Activated CD4-positive, alpha-beta T cell treated with anti-CD3 and anti-CD28 coated beads for 36 hours (primary cell): ENCODE results near the gene ARL6IP5. TPM values are rescaled to one million over a fixed set of nuclear protein-coding genes. Genes with fewer than 3 reads are reported as not detected.

Experiments
- ATAC-seq: fragments of 200-7000 bp; cut with Tn5 transposase; one replicate; pipeline ENCODE4 v1.10.0; 2021; ENCODE audit warnings: mild to moderate bottlenecking, moderate library complexity
- CTCF ChIA-PET: fragments of 350-600 bp; sonication (Branson Sonifier 250); formaldehyde crosslinking; loops from one replicate; lab custom pipeline; 2021; ENCODE audit warnings: antibody characterized with exemption; lab: Charles Lee
- POLR2A ChIA-PET: fragments of 350-600 bp; sonication (Branson Sonifier 250); formaldehyde crosslinking; loops from one replicate; lab custom pipeline; 2021; ENCODE audit warnings: antibody characterized with exemption, inconsistent platforms; lab: Charles Lee
- DNase-seq: peaks from one replicate; pipeline ENCODE4 v3.0.0-alpha.2; 2020
- H3K27ac Mint-ChIP-seq: one replicate; pipeline ENCODE4 v1.8.0; 2021; ENCODE audit warnings: mixed read lengths
- H3K27me3 Mint-ChIP-seq: one replicate; pipeline ENCODE4 v1.8.0; 2021; ENCODE audit warnings: mixed read lengths
- H3K36me3 Mint-ChIP-seq: one replicate; pipeline ENCODE4 v1.8.0; 2021; ENCODE audit warnings: low read depth, mixed read lengths
- H3K4me1 Mint-ChIP-seq: one replicate; pipeline ENCODE4 v1.8.0; 2021; ENCODE audit warnings: mixed read lengths
- H3K4me3 Mint-ChIP-seq: one replicate; pipeline ENCODE4 v1.8.0; 2021; ENCODE audit warnings: mild to moderate bottlenecking, moderate library complexity, mixed read lengths
- H3K9me3 Mint-ChIP-seq: one replicate; pipeline ENCODE4 v1.8.0; 2021; ENCODE audit warnings: low read depth, mixed read lengths
- intact Hi-C, 2 experiments: fragments of 100-400 bp; cut with DNase I in 1 of 2; cut with micrococcal nuclease in 1 of 2; formaldehyde crosslinking; loops; one replicate each; pipeline versions ENCODE4 v1.14.2 to v1.15.1; 2022 to 2024; cut with DNase I, micrococcal nuclease
- total RNA-seq, 2 experiments: library from RNA; stranded (reverse); gene quantifications; one replicate each; pipeline ENCODE4 v1.2.3, GENCODE V29; 2021

Gene ARL6IP5
- total RNA-seq, 2 experiments from 2014 or later = 60.4 to 76.0 TPM

DNA sequence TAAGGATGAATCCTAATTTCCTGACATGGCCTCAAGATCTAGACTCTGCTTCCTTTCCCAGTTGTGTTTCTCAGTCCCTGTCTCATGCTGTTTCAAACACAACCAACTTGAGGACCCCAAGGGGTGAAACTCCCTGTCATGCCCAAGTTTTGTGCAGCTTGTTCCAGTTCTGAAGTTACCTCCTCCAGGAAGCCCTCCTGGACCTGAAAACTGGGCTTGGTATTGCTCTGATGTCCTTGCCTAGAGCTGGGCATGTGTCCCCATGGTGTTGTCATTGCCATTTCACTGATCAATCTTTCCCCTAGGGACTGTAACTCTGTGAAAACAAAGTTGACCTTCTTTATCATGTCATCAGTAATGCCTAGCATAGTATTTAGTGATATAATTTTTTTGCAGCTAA is 43.8 kb downstream of the ARL6IP5 start:
- H3K4me1 Mint-ChIP-seq = no peaks in the 10 kb centered on the region
- intact Hi-C loops = loop anchor here in 1 of 2 experiments (10.0 kb wide), 1 partner anchor 546 kb away; no protein-coding TSS in a partner anchor
- H3K36me3 Mint-ChIP-seq = no peaks in the 10 kb centered on the region
- ATAC-seq (no peak), DNase-seq (no peak)
- ChIA-PET POLR2A (no interaction called here), CTCF (interaction anchor here (0.9 to 1.5 kb wide), 2 partner anchors 33 to 178 kb away, joined by 3 to 4 read pairs; no protein-coding TSS in a partner anchor)
- no peaks in the 10 kb centered on the region for H3K9me3 Mint-ChIP-seq
- H3K4me3 Mint-ChIP-seq = no peak overlapping the region
- no peak overlapping the region for H3K27ac Mint-ChIP-seq
- H3K27me3 Mint-ChIP-seq = no peaks in the 10 kb centered on the region

DNA sequence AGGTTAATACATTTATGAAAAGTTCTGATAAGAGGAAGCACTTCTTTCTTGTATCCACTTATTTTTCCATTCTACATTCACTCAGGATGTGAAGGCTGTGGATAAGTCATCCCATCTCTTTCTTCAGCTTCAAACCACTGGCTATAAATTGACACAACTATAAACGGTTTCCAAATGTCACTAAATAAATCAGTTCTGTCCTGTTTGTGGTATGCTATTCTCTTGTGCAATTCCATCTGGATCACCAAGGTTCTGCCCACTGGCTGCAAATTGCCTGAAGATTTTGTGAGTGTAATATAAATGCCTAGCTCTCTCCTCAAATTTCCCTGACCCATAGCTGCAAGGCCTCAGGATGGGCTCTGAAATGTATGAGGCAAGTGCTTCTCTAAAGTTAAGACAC is 44.8 kb downstream of the ARL6IP5 start:
- ATAC-seq = no peak
- Mint-ChIP-seq H3K4me3 (no peak overlapping the region), H3K36me3 (no peaks in the 10 kb centered on the region), H3K27ac (no peak overlapping the region), H3K4me1 (no peaks in the 10 kb centered on the region), H3K27me3 (no peaks in the 10 kb centered on the region), H3K9me3 (no peaks in the 10 kb centered on the region)
- intact Hi-C loops = loop anchor here in 1 of 2 experiments (10.0 kb wide), 1 partner anchor 545 kb away; no protein-coding TSS in a partner anchor
- ChIA-PET CTCF (interaction anchor here (1.0 kb wide), 1 partner anchor 10 kb away, joined by 5 read pairs; no protein-coding TSS in a partner anchor), POLR2A (no interaction called here)
- no peak for DNase-seq

DNA sequence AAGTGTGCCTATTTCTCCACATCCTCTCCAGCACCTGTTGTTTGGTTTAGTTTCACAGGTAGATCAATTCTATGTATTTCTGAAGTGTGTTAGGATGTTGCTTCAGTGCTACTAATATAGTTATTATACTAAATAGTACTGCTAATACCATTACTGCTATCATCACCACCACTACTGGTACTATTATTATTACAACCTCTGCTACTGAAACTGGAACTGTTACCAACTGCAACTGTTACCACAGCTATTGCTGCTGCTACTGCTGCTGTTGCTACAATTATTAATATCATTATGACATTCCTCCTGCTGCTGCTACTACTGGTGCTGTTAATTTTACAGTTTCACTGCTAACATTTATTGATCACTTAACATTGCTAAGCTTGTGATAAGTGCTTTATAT is 46.0 kb downstream of the ARL6IP5 start:
- no peaks in the 10 kb centered on the region for H3K9me3 Mint-ChIP-seq
- no peak overlapping the region for H3K4me3 Mint-ChIP-seq
- no peaks in the 10 kb centered on the region for H3K4me1 Mint-ChIP-seq
- no peaks in the 10 kb centered on the region for H3K36me3 Mint-ChIP-seq
- ChIA-PET POLR2A (no interaction called here), CTCF (interaction anchor here (2.6 kb wide), 1 partner anchor 10 kb away, joined by 23 read pairs; no protein-coding TSS in a partner anchor)
- no peak overlapping the region for H3K27ac Mint-ChIP-seq
- DNase-seq (no peak), ATAC-seq (no peak)
- intact Hi-C loops = no loop called here
- H3K27me3 Mint-ChIP-seq = no peaks in the 10 kb centered on the region

DNA sequence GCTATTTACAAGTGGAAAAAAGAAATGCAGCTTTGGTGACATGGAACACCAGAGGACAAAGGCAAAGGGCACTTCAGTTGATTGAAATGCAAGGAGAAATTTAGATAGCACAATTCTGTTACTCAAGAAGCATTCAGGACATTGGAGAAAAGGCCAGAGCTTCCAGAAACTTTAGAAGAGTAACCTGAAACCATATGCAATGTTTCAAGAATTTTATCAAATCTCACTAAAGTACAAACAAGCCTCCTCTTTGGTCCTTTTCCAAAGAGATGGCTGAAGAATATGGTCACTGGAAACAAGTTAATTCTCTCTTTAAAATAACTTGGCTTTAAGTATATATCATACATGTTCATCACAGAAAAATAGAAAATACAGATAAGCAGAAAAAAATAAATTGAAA is 52.3 kb downstream of the ARL6IP5 start:
- no peak overlapping the region for H3K27ac Mint-ChIP-seq
- POLR2A ChIA-PET = no interaction called here
- no peaks in the 10 kb centered on the region for H3K36me3 Mint-ChIP-seq

DNA sequence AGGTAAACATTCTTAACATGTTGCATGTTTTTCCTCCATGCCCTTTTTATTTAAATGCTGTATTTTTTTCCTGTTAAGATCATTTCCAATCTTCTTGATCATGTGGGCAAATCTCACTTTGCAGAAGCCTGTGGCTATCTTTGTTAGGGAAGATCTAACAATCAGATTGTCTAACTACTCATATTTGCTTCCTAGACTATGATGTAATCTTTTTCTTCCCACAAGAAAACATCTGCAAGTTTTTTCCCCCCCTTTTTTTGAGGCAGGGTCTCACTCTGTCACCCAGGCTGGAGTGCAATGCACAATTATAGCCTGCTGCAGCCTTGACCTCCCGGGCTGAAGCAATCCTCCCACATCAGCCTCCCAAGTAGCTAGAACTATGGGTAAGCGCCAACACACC is 52.7 kb downstream of the ARL6IP5 start:
- peaks cover 2% of the 10 kb centered on the region for H3K27me3 Mint-ChIP-seq
- no peak overlapping the region for H3K27ac Mint-ChIP-seq
- no peaks in the 10 kb centered on the region for H3K4me1 Mint-ChIP-seq
- no peaks in the 10 kb centered on the region for H3K36me3 Mint-ChIP-seq
- POLR2A ChIA-PET = no interaction called here
- DNase-seq (no peak), ATAC-seq (no peak)
- no peaks in the 10 kb centered on the region for H3K9me3 Mint-ChIP-seq
- CTCF ChIA-PET = no interaction called here
- intact Hi-C loops = no loop called here
- H3K4me3 Mint-ChIP-seq = no peak overlapping the region

More for the DNA sequence above, 52.3 kb downstream of the ARL6IP5 start:
- ATAC-seq (no peak), DNase-seq (no peak)
- Mint-ChIP-seq H3K27me3 (peaks cover 2% of the 10 kb centered on the region), H3K4me3 (no peak overlapping the region), H3K9me3 (no peaks in the 10 kb centered on the region), H3K4me1 (no peaks in the 10 kb centered on the region)
- intact Hi-C loops = no loop called here
- CTCF ChIA-PET = interaction anchor here (0.6 to 2.3 kb wide), 3 partner anchors 8 to 32 kb away, joined by 3 to 13 read pairs (median 3); no protein-coding TSS in a partner anchor

DNA sequence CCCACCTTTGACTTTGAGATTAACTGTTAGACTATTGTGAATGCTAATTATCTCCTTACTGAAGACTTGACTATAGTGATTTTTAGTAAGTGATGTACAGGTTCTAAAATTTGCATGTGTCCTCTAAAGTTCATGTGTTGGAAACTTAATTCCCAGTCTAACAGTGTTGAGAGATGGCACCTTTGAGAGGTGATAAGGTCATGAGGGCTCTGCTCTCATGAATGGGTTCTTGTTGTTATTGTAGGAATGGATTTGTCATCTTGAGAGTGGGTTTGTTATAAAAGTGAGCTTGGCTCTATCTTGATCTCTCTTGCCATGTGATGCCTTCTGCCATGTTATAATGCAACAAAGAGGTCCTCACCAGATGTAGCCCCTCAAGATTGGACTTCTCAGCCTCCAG is 56.6 kb downstream of the ARL6IP5 start:
- no peak overlapping the region for H3K4me3 Mint-ChIP-seq
- no peaks in the 10 kb centered on the region for H3K4me1 Mint-ChIP-seq
- ChIA-PET CTCF (no interaction called here), POLR2A (no interaction called here)
- H3K27ac Mint-ChIP-seq = no peak overlapping the region
- no peaks in the 10 kb centered on the region for H3K9me3 Mint-ChIP-seq
- intact Hi-C loops = no loop called here
- no peak for ATAC-seq
- H3K27me3 Mint-ChIP-seq = peaks cover 2% of the 10 kb centered on the region
- no peaks in the 10 kb centered on the region for H3K36me3 Mint-ChIP-seq
- no peak for DNase-seq

DNA sequence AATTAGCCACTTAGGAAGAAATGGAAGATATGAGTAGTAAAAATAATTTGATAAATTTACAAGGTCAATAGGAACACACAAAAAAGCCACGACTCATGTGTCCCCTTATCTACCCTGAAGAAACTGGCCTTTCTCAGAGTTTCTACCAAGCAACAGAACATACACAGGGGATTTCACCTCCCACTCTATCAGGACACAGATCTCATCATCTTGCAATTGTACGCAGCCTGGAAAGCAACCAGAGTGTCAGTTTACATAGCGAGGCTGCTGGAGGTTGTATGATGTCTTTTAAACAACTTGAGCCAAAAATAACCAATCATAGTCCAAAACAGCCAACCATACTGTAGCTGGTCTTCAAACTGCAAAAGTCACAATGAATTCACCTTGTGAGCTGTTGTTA is 57.4 kb downstream of the ARL6IP5 start:
- no peaks in the 10 kb centered on the region for H3K27me3 Mint-ChIP-seq
- ATAC-seq = no peak
- H3K4me1 Mint-ChIP-seq = no peaks in the 10 kb centered on the region
- H3K9me3 Mint-ChIP-seq = no peaks in the 10 kb centered on the region
- no peak overlapping the region for H3K4me3 Mint-ChIP-seq
- ChIA-PET POLR2A (no interaction called here), CTCF (interaction anchor here (0.7 to 1.1 kb wide), 2 partner anchors 19 to 21 kb away, joined by 3 to 4 read pairs; no protein-coding TSS in a partner anchor)
- intact Hi-C loops = no loop called here
- no peak for DNase-seq
- H3K36me3 Mint-ChIP-seq = no peaks in the 10 kb centered on the region
- no peak overlapping the region for H3K27ac Mint-ChIP-seq

DNA sequence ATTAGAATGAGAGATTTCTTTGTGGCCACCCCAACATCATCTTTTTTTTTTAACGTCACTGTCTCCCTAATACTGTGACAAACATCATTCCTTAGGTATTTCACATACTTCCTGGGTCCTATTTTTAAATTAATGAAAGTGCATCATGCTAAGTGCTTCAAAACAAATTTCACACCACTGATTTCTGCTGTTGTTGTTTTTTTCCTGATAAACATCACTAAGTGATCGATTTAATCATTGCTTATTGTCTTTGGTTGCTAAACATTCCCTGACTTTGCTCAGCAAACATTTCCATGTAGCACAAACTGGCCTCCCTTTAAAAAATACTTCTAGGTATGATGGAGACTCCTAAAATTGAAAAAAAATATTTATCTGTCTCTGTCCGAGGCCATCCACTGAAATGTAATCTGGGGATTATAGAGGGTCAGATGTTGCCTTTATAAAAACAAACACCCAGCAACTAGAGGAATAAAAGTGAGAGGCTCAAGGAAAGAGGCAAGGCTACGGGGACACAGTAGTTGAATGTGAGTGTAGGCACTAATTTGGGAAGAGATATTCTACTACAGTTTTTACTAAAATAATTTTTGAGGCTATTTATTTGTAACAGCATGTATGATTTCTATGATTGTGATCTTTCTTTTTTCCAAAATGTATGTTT is 58.2 kb downstream of the ARL6IP5 start:
- Mint-ChIP-seq H3K27me3 (no peaks in the 10 kb centered on the region), H3K9me3 (no peaks in the 10 kb centered on the region), H3K4me1 (no peaks in the 10 kb centered on the region), H3K36me3 (no peaks in the 10 kb centered on the region), H3K27ac (no peak overlapping the region), H3K4me3 (no peak overlapping the region)
- ATAC-seq = no peak
- intact Hi-C loops = no loop called here
- POLR2A ChIA-PET = interaction anchor here (0.5 kb wide), 1 partner anchor 31 kb away, joined by 3 read pairs; no protein-coding TSS in a partner anchor
- CTCF ChIA-PET = interaction anchor here (0.7 to 1.1 kb wide), 2 partner anchors 18 to 22 kb away, joined by 3 to 4 read pairs; no protein-coding TSS in a partner anchor
- no peak for DNase-seq

DNA sequence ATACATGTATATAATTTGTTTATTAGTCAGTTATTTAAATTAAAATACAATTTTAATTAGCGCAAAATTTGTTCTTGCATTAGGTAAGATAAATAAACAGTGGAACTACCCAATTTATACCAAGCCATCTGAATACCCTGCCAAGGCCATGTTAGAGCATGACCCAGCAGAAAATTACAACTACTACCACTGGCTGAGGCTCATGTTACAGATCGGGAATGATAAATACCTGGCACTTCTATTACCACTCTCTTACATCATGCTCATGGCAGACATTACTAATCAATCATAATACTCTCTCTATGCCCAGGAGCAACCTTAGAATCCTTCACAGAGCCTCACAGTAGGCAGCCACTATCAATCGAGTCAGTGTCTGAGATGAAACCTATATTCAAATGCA is 58.9 kb downstream of the ARL6IP5 start:
- CTCF ChIA-PET = interaction anchor here (1.8 kb wide), 1 partner anchor 22 kb away, joined by 4 read pairs; no protein-coding TSS in a partner anchor
- intact Hi-C loops = no loop called here
- no peaks in the 10 kb centered on the region for H3K36me3 Mint-ChIP-seq

DNA sequence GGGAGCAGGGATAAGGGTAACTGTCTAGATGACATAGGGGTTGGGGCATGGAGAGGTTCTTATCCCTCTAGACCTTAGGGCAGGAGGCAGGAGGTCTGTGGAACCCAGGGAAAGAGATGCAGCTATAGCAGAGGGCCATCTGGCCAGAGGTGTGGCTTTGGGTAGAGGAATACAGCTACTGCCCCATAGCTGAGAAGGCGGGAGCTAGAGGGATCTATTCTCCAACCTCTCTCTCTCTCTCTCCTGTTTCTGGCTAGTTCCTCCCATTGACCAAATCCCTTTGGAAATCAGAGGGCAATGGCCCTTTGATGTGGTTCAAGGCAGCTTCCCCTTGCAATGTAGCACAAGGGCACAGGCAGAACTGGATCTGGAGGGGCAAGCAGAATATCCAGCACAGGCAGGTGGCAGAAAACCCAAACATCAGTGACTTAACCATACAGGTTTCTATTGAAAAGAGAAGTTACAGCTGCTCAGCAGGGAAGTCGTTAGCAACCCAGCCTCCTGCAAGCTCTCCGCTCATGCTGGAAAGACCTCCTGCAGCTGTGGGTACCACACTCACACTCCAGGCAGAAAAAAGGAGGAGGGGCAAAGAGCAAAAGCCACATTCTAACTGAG is 60.0 kb downstream of the ARL6IP5 start:
- intact Hi-C loops = no loop called here

More for the DNA sequence above, 58.9 kb downstream of the ARL6IP5 start:
- ATAC-seq (no peak), DNase-seq (no peak)
- Mint-ChIP-seq H3K27ac (no peak overlapping the region), H3K27me3 (no peaks in the 10 kb centered on the region), H3K9me3 (no peaks in the 10 kb centered on the region), H3K4me3 (no peak overlapping the region), H3K4me1 (no peaks in the 10 kb centered on the region)
- POLR2A ChIA-PET = no interaction called here

DNA sequence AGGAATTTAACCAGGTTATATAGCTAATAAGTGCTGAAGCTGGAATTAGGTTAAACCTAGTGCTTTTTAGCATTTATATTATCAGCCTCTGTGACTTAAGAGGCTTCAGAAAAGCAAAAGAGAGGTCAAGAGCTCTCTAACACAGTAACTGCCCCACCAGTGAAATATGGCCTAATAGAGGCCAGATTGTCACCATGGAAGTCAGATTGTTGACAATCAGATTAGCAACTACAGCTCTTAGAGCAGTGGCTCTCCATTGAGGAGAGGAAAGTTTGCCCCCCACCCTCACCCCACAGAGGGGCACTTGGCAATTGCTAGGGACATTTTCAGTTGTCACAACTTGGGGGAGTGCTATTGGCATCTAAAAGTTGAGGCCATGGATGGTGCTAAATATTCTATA is 61.0 kb downstream of the ARL6IP5 start:
- intact Hi-C loops = no loop called here
- Mint-ChIP-seq H3K36me3 (no peaks in the 10 kb centered on the region), H3K9me3 (no peaks in the 10 kb centered on the region), H3K27ac (no peak overlapping the region), H3K4me1 (no peaks in the 10 kb centered on the region), H3K4me3 (no peak overlapping the region), H3K27me3 (no peaks in the 10 kb centered on the region)
- no peak for ATAC-seq
- ChIA-PET POLR2A (no interaction called here), CTCF (interaction anchor here (0.6 to 2.4 kb wide), 5 partner anchors 9 to 686 kb away, joined by 3 to 14 read pairs (median 4); no protein-coding TSS in a partner anchor)
- DNase-seq = no peak

More for the DNA sequence above, 60.0 kb downstream of the ARL6IP5 start:
- ATAC-seq = no peak
- ChIA-PET CTCF (interaction anchor here (0.6 to 2.4 kb wide), 6 partner anchors 8 to 685 kb away, joined by 3 to 14 read pairs (median 4); no protein-coding TSS in a partner anchor), POLR2A (no interaction called here)
- DNase-seq = no peak
- Mint-ChIP-seq H3K9me3 (no peaks in the 10 kb centered on the region), H3K4me1 (no peaks in the 10 kb centered on the region), H3K27me3 (no peaks in the 10 kb centered on the region), H3K36me3 (no peaks in the 10 kb centered on the region), H3K27ac (no peak overlapping the region), H3K4me3 (no peak overlapping the region)
